Measurements from ENCODE around the gene VEGFC.

DNA sequence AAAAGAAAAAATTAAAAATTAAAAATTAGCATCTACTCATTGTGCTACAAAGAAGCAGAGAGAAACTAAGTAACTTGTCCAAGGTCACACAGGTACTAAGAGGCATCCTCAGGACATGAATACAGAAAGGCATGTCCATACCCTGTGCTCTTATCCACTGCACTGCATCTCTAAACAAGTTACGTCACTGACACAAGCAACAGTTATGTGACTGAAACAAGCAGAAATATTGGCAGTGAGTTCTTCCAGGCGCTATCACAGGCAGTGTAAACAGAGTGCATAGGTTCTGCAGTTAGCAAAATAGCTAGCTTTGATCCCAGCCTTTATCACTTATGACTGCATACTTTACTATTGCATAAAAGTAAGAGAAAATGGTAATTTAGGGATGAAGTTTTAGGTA lies 7.9 kb downstream of the VEGFC start:
- TF ChIP-seq POLR2A (IDR thresholded peaks at IDR 0.05; ENCODE audit: low read depth, low read length): no peak
- TF ChIP-seq POLR2AphosphoS5 (IDR thresholded peaks at IDR 0.05; ENCODE audit: low read depth, low read length): no peak
- TF ChIP-seq TAF1 (IDR thresholded peaks at IDR 0.05; ENCODE audit: borderline replicate concordance, low read depth, low read length): no peak
